NCI-H2081 (cell line): ENCODE results near the gene SREBF1.
A peak's percentile ranks its signal among the peaks of the same experiment; 100 is the strongest.

ENCODE experiments used
- DNase-seq, 2 experiments: peaks; one replicate each; lab custom pipeline; 2025; lab: John Stamatoyannopoulos, UW

The SREBF1 gene

DNA sequence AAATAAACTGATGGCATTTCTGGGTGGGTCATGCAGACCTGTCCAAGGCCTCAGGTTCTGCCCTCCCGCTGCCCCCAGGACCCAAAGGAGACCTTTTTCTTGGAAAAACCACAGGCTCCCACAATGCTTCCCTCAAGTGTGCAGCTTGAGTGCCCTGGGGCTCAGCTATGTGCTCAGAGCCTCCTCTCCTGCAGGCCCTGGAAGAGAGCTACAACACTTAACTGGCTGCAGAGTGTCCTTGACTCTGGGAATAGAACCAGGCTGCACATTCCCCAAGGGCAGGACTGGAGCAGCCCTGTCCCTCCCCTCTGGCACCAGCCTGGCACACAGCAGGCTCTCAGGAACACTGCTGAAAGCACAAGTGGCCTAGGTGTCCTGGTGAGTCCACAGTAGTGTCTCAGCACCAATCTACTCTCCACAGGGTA, 4.8 kb upstream of the SREBF1 start:
- no peak for DNase-seq

GRCh38 chr17:17840751-17841591, 4.2 kb upstream of the SREBF1 start:
- DNase-seq: no peak

DNA sequence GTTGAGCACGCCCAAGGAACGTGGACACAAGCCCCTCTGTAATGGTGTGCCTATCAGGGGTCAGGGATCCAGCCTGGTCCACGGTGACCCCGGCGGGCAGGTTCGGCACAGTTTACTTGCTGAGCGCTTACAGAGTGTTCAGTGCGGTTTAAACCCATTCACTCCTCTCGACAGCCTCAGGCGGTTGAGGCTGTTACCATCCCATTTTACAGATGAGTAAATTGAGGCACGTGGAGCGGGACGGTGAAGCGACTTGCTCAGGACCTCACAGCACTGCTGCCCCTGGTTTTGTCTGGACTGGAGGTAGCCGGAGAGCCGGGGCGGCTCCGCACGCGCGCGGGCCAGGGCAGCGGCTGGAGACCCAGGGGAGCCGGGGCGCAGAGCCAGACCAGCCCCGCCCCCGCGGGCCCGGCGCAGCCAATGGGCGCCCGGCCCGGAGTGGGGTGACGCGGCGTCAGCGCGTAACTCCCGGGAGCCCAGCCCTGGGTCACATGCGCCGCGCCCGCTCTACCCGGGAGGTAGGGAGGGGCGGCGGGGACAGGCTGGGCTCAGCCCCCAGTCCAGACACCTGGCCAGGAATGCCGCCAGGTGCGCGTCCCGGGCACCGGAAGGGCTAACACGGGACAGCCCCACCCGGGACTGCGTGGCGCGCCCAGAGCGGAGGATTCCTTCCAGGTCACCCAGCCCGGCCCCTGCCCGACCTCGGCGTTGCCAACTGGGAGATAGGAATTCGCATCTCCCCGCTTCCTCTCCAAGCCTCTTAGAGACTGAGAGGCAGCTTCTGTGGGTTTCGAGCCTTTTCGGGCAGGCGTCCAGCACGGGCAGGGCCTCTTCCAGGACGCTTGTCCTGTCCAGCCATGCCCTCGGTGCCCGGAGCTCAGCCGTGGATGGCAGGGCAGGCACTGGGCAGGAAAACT, 3.3 kb upstream of the SREBF1 start:
- DNase-seq: peak; percentile 84 to 91

GRCh38 chr17:17837966-17838962, 1.5 kb upstream of the SREBF1 start:
- peak in 1 of 2 experiments; percentile 65 for DNase-seq

DNA sequence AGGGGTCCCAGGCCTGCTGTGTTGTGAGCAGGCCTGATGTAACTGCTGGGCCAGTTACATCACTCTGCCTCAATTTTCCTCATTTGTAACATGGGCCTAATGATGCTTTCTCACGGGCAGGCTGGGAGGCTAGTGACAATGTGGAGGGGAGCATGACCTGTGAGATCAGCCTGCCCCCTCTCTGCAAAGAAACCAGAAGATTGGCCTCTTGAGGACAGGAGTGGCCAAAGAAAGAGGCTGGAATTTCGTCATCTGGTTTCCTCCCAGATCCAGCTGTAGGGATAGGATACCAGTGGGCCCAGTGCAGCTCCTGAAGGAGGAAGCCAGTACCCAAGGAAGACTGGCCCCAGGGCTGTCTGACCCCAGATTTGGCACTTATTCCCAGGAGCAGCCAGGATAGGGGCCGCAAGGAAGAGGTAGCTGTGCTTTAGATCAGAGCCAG, 615 bp upstream of the SREBF1 start:
- no peak for DNase-seq

DNA sequence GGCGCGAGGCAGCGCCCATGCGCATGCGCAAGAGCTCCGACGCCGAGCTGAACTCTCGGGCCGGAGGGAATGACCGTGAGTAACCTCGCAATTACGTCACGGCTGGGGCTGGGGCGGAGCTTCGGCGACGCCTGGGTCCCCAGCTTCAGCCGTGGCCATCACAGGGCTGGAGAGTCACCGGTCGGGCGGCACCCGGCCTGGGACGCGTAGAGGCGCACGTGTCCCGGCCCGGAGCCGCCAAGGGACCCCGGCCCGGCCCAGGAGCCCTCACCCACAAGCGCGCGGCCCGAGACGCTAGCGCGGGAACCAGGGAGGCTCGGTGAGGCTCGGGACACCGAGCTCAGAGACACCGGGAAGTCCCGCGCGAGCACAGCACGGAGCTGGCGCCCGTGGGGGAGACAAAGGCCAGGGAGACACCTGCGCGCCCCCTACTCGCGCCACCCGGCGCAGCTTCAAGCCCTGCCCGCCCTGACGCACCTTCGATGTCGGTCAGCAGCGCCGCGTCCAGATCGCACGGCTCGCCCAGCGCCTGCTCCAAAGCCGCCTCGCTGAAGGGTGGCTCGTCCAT, 452 bp downstream of the SREBF1 start:
- DNase-seq: peak; percentile 93 to 94

DNA sequence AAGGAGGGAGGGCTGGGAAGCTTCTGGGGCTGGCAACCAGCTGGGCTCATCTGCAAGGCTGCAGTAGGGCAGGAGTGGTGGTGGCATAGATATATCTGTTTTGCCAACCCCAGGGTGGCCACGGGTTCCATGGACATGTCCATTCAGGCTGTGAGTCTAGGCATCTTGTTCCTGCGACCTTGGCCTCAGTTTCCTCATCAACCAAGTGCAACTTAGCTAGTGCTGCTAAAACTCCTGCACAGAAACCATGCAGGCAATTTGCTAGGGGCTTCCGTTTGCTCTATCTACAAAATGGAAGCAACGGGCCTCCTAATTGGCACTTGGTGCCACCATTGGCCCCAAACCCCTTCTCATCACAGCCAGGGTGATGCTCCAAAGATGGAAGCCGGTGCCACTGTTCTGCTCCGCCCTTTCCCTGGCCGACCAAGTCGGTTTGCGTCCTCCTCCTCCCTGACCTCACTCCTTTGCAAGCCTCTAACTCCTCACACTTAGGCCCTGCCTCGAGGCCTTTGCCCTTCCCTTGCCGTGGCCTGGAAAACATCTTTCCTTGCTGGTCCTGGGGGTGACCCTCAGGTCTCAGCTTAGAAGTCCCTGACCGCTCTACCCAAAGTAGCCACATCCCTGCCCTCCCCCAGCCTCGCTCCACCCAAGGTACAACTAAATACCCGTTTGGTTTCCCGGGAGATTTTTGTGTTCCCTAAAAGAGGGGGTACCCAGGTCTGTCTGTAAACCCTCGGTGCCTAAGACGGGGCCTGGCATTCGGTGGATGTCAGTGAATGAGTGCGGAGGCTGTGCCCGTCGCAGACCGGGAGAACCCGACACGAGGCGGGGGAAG, 1.2 kb downstream of the SREBF1 start:
- DNase-seq: no peak

DNA sequence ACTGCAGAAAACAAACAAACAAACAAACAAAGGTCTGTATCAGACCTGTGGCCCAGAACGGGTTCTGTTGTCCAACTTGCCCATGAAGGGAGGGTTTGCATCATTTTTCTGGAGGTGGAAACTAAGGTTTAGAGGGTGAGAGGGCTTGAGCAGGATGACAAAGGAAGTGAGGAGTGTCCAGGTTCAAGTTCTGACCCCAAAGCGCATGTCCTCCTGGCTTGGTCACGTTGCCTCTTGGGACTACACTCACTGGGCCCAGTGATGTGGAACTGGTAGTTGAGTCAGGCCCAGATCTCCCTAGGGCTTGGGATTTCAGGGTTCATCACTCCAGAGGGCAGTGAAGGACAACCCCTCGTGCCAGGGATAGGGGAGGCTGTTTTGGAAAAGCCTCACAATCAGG, 1.8 kb downstream of the SREBF1 start:
- no peak for DNase-seq

- no peak for DNase-seq
Observed at GRCh38 chr17:17833658-17834357, 3.0 kb downstream of the SREBF1 start.

DNA sequence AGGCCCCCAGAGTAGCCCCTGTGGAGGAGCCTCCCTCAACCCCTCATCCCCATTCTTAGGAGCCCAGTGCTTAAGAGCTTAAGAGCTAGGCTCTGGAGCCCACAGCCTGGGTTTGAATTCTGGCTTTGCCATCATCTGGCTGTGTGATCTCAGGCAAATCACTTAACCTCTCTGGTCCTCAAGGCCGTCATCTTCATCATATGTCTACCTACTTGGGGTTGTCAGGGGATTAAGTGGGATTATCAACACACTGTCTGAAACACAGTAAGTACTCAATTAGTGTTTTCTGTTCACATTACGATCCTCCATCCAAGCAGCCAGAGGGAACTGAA, 4.8 kb downstream of the SREBF1 start:
- no peak for DNase-seq

DNA sequence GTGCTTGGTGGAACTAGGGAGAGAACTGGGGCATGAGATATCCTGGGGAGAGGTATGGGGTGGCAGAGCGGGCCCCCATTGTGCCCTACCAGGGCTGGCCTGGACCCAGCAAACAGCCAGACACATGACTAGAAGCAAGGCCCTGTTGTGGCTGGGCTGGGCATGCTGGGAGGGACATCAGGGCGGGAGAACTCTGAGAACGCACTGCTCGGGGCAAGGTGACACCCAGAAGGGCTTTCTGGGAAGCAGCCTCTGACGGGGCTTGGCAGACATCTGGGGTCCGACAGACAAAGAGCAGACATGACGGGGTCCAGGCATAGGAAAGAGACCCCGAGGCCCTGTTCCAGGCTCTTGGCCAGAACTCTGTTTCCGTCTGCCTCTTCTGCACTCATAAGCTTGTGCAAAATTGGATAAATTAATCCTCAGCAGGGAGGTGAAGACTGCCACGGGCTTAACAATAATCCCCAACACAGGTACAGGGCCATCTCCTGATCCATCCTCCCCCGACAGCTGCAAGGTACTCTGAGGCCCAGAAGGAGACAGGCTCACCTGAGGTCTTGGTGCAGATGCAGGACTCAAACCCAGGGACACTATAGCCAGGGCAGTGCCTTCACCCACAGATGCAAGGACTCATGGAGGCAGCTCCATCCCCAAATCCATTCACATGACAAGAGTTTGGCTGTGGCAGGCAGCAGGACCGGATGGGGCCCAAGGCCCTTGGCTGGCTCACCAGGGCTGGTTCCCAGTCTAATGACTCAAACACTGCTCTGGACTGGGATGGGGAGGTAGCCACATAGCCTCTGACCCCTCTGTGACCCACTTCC, 5.4 kb downstream of the SREBF1 start:
- no peak for DNase-seq

DNA sequence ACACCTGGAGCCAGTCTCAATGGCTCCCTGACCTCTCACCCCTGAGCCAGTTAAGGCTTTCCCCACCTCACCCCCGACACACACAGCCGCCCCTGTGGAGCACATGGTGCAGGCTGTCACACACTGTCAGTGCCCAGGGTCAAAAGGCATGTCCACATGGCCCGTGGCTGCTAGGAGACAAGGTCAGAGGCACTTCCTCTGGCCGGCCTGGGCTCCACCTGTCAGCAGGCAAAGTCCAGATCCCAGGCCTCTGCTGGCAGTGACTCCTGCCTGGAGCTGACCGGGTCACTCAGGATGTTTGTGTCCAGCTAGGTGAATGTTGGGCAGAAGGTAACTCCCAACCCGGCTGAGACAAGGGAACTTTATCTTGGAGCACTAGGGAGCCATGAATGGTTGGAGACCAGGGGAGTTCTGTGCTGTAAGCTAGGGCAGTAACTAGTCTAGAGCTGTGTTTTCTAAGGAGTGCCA, 6.0 kb downstream of the SREBF1 start:
- no peak for DNase-seq

GRCh38 chr17:17830269-17830567, 6.6 kb downstream of the SREBF1 start:
- no peak for DNase-seq

GRCh38 chr17:17827826-17828621, 8.8 kb downstream of the SREBF1 start:
- no peak for DNase-seq

DNA sequence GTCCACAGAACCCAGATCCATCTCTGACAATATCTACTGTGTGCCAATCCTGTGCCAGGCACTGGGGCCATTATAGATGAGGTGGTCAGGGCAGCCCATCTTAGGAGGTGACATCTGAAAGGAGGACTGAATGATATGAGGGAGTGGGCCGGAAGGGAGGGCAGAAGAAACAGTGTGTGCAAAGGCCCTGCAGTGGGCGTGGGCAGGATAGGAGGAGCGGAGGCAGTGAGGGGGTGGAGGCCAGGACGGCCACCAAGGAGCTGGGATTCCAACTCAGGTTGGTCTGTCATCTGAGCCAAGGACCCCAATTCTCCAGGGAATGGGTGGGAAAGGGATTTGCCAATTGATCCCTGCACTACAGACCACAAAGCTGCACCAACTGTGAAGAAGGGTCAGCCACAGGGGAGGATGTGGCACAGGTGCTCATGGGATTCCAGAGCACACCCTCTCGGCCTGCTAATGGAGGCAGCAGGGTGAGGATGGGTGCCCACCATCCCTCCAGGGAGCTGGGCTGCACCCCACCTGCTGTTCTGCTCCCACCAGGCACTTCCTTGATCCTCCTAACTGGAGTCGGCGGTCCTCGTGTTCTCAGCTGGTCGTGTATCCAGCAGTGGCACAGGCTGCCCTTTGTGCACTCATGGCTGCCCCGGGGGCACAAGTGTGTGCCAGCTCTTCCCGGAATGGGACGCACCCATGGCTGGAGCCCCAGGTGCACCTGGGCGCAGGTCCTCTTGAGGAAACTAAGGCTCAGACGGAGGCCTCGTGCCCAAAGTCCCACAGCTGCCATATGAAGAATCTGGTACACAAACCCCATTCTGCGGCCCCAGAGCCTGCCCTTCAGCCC, 9.6 kb downstream of the SREBF1 start:
- DNase-seq: no peak

DNA sequence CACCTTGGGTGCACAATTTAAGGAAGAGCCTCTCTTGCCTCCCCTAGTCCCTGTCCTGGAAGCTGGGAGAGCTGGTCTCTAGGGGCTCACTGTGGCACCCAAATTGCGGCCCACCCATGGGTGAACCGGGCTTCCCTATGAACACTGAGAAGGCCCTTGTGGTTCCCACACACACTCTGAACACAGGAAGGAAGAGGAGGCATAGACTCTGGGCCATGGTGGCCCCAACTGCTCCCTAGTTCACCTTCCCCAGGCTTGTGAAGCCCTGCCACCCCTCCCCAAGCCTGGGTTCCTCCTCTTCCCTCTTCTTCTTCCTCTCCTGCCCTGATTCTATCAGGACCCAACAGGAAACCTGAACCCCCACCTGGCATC, 10.5 kb downstream of the SREBF1 start:
- DNase-seq: no peak
